PC-3 (cell line): Measurements from ENCODE around the gene WNK2. TPM values are rescaled to one million over a fixed set of nuclear protein-coding genes. Genes with fewer than 3 reads are reported as not detected.

Source experiments
- ATAC-seq: fragments of 200-7000 bp; cut with Tn5 transposase; 2 replicates; pipeline ENCODE4 v1.9.1; 2020; ENCODE audit warnings: mild to moderate bottlenecking, moderate library complexity
- BruUV-seq: library from RNA; stranded (reverse); fragments of 400-500 nt; replicated peaks from 2 replicates; lab custom pipeline; 2021; lab: Mats Ljungman, UMichigan
- CTCF ChIA-PET: fragments of 300-600 bp; sonication (Branson Sonifier 250); formaldehyde crosslinking; loops from one replicate; lab custom pipeline; 2022; ENCODE audit warnings: antibody characterized with exemption; lab: Charles Lee
- POLR2A ChIA-PET: fragments of 300-600 bp; sonication (Branson Sonifier 250); formaldehyde crosslinking; loops from one replicate; lab custom pipeline; 2022; ENCODE audit warnings: antibody characterized with exemption; ENCODE audit not compliant: unreplicated experiment; lab: Charles Lee
- DNase-seq: peaks from one replicate; pipeline ENCODE4 v3.0.0-alpha.2; 2015
- H2AFZ ChIP-seq: fragments of 300-600 bp; sonication (generic); 2 replicates; pipeline ENCODE4 v1.6.0; 2016; ENCODE audit warnings: antibody characterized with exemption, low read length
- H3F3A ChIP-seq: fragments of 300-600 bp; sonication (generic); one replicate; pipeline ENCODE4 v1.6.0; 2017; ENCODE audit warnings: antibody characterized with exemption, low read length, control low read depth, mild to moderate bottlenecking; ENCODE audit not compliant: unreplicated experiment
- H3K27ac ChIP-seq: fragments of 300-600 bp; sonication (generic); 2 replicates; pipeline ENCODE4 v1.5.1; 2016; ENCODE audit warnings: mild to moderate bottlenecking, low read length
- H3K27me3 ChIP-seq: fragments of 300-600 bp; sonication (generic); 2 replicates; pipeline ENCODE4 v1.6.1; 2016; ENCODE audit warnings: low read length, mixed read lengths
- H3K36me3 ChIP-seq: fragments of 300-600 bp; sonication (generic); 2 replicates; pipeline ENCODE4 v1.6.1; 2016; ENCODE audit warnings: low read depth, mixed run types, low read length, mixed read lengths
- H3K4me1 ChIP-seq: fragments of 300-600 bp; sonication (generic); 2 replicates; pipeline ENCODE4 v1.5.1; 2016; ENCODE audit warnings: low read length; ENCODE audit not compliant: insufficient read depth
- H3K4me2 ChIP-seq: fragments of 300-600 bp; sonication (generic); 2 replicates; pipeline ENCODE4 v1.6.0; 2016; ENCODE audit warnings: low read length
- H3K4me3 ChIP-seq: fragments of 300-600 bp; sonication (generic); 2 replicates; pipeline ENCODE4 v1.5.1; 2016; ENCODE audit warnings: mild to moderate bottlenecking, low read length, mixed read lengths
- H3K79me2 ChIP-seq: fragments of 300-600 bp; sonication (generic); 2 replicates; pipeline ENCODE4 v1.6.1; 2017; ENCODE audit warnings: low read length, mixed read lengths
- H3K9ac ChIP-seq: fragments of 300-600 bp; sonication (generic); 2 replicates; pipeline ENCODE4 v1.6.0; 2016; ENCODE audit warnings: mild to moderate bottlenecking, low read length
- H3K9me2 ChIP-seq: fragments of 300-600 bp; sonication (generic); replicated peaks from 2 replicates; pipeline ENCODE4 v1.6.1; 2016; ENCODE audit warnings: mixed run types, low read length, mixed read lengths
- H3K9me3 ChIP-seq: fragments of 300-600 bp; sonication (generic); 2 replicates; pipeline ENCODE4 v1.6.1; 2016; ENCODE audit warnings: low read length, mixed read lengths
- H4K20me1 ChIP-seq: fragments of 300-600 bp; sonication (generic); 2 replicates; pipeline ENCODE4 v1.6.1; 2016; ENCODE audit warnings: low read length, mixed read lengths
- CTCF ChIP-seq: fragments of 300-600 bp; sonication (generic); conservative IDR thresholded peaks from 2 replicates; pipeline ENCODE4 v1.5.1; 2017; ENCODE audit warnings: antibody characterized with exemption, low read depth, mild to moderate bottlenecking, low read length
- EZH2 ChIP-seq: fragments of 300-600 bp; sonication (generic); IDR thresholded peaks from one replicate; pipeline ENCODE4 v1.6.1; 2017; ENCODE audit warnings: antibody characterized with exemption, mild to moderate bottlenecking, low read length; ENCODE audit not compliant: unreplicated experiment
- EZH2phosphoT487 ChIP-seq: fragments of 300-600 bp; sonication (generic); IDR thresholded peaks from 2 replicates; pipeline ENCODE4 v1.6.1; 2018; ENCODE audit warnings: mild to moderate bottlenecking, antibody characterized with exemption, low read length, borderline replicate concordance
- intact Hi-C: fragments of 100-400 bp; cut with micrococcal nuclease; formaldehyde crosslinking; loops from 2 replicates; pipeline ENCODE4 v1.9.0; 2023
- total RNA-seq: library from RNA; depleted of rRNA; stranded (reverse); fragments of >200 nt; gene quantifications from 2 replicates; pipeline ENCODE4 v1.2.3, GENCODE V29; 2014

The WNK2 gene
- total RNA-seq, 1 experiment from 2014 or later, result 11.7 TPM

DNA sequence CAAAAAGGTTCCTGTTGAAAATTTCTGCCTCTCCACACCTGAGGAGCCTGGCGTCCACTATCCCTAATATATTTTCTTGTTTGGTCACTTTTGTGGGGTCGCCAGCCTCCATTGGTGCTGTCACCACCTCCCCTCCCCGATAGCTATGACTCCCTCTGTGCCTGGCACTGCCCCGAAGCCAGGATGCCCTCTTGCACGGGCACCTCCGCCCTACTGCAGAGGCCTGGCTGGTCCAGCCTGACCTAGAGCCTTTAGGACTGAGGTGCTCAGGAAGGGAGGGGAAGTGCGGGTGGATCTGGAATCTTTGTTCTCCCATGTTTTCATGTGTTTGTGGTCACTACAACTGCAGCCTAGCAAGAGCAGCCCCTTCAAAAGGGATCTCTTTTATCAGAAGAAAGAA is 62.6 kb downstream of the WNK2 start:
- POLR2A ChIA-PET, result no interaction called here
- intact Hi-C loops, result no loop called here
- H2AFZ ChIP-seq, result no peak overlapping the region
- BruUV-seq, result no TSS peak
- no peaks in the 10 kb centered on the region for H3K36me3 ChIP-seq
- no peak overlapping the region for H3K4me3 ChIP-seq
- H3K9me3 ChIP-seq, result no peaks in the 10 kb centered on the region
- no peak overlapping the region for H3K4me2 ChIP-seq
- H3K4me1 ChIP-seq, result no peaks in the 10 kb centered on the region
- H3K9ac ChIP-seq, result no peak overlapping the region
- TF ChIP-seq EZH2, result no peak
- TF ChIP-seq EZH2phosphoT487, result no peak
- TF ChIP-seq CTCF, result no peak
- no peaks in the 10 kb centered on the region for H3K9me2 ChIP-seq
- H3K27me3 ChIP-seq, result no peaks in the 10 kb centered on the region
- H3K27ac ChIP-seq, result no peak overlapping the region
- CTCF ChIA-PET, result no interaction called here
- H4K20me1 ChIP-seq, result no peaks in the 10 kb centered on the region
- no peaks in the 10 kb centered on the region for H3F3A ChIP-seq
- DNase-seq (no peak), ATAC-seq (no peak)
- no peaks in the 10 kb centered on the region for H3K79me2 ChIP-seq

DNA sequence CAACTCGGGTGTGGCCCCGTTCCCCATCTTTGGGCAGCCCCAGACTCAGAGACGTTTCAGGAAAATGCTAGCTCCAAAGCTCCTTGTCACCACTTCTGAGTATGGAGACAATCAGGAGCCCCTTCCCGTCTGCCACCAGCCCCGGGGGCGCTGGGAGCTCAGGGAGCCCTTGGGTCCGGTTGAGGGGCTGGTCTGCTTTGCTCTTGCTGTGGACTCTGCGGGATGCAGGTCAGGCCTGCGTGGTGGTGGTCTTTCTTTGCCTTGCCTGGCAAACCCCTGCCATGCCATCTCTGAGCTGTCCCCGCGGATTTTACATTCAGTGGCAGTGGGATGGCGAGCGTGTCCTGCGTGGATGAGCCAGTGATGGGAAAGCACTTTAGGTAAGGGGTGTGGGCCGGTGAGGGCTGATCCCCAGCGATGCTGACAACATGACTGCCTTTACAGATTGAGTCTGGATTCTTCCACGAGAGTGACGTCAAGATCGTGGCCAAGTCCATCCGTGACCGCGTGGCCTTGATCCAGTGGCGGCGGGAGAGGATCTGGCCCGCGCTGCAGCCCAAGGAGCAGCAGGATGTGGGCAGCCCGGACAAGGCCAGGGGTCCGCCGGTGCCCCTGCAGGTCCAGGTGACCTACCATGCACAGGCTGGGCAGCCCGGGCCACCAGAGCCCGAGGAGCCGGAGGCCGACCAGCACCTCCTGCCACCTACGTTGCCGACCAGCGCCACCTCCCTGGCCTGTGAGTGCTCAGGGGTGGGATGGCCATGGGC is 63.3 kb downstream of the WNK2 start:
- TF ChIP-seq EZH2 (no peak), EZH2phosphoT487 (no peak), CTCF (no peak)
- no peak for DNase-seq

DNA sequence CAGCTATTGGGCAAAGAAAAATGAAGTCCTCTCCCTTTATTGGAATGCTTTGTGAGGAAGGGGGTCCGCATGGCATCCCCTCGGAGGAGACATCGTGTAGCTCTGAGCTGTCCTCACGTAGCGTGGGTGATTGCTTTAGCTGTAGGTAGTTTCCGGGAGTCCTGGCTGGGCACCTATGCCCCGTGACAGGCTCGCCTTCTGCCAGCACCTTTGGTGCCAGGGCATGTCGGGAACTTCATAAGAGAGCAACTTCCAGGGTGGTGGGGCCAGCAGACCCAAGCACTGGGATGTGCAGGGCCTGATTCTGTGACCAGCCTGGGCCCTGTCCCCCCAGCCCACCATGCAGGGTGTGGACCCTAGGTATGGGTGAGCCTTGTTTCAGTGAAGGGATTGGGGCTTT is 64.0 kb downstream of the WNK2 start:
- Histone ChIP-seq H3K4me2 (no peak overlapping the region), H3K27me3 (no peaks in the 10 kb centered on the region), H2AFZ (no peak overlapping the region), H3K9me2 (no peaks in the 10 kb centered on the region), H3K9me3 (no peaks in the 10 kb centered on the region), H3K9ac (no peak overlapping the region), H3K36me3 (no peaks in the 10 kb centered on the region), H3F3A (no peaks in the 10 kb centered on the region), H3K4me3 (no peak overlapping the region), H3K79me2 (no peaks in the 10 kb centered on the region), H4K20me1 (no peaks in the 10 kb centered on the region), H3K4me1 (no peaks in the 10 kb centered on the region), H3K27ac (no peak overlapping the region)
- ChIA-PET CTCF (no interaction called here), POLR2A (no interaction called here)
- no peak for TF ChIP-seq EZH2
- no peak for TF ChIP-seq EZH2phosphoT487
- TF ChIP-seq CTCF, result no peak
- ATAC-seq (no peak), DNase-seq (no peak)
- BruUV-seq, result no TSS peak
- intact Hi-C loops, result no loop called here

More for the DNA sequence above, 63.3 kb downstream of the WNK2 start:
- no peak overlapping the region for H3K4me3 ChIP-seq
- H4K20me1 ChIP-seq, result no peaks in the 10 kb centered on the region
- no peak overlapping the region for H3K9ac ChIP-seq
- POLR2A ChIA-PET, result no interaction called here
- H3K79me2 ChIP-seq, result no peaks in the 10 kb centered on the region
- ATAC-seq, result no peak
- CTCF ChIA-PET, result no interaction called here
- no peaks in the 10 kb centered on the region for H3K9me2 ChIP-seq
- intact Hi-C loops, result no loop called here
- H3K27me3 ChIP-seq, result no peaks in the 10 kb centered on the region
- BruUV-seq, result no TSS peak
- no peak overlapping the region for H2AFZ ChIP-seq
- H3K4me2 ChIP-seq, result no peak overlapping the region
- H3K36me3 ChIP-seq, result no peaks in the 10 kb centered on the region
- no peak overlapping the region for H3K27ac ChIP-seq
- H3K9me3 ChIP-seq, result no peaks in the 10 kb centered on the region
- H3K4me1 ChIP-seq, result no peaks in the 10 kb centered on the region
- no peaks in the 10 kb centered on the region for H3F3A ChIP-seq
